GM21515 (cell line): ENCODE measurements around the gene ZNF106.

ENCODE experiments used
- ATAC-seq: cut with Tn5 transposase; IDR thresholded peaks from one replicate; pipeline ENCODE4 v1.9.1; 2021; ENCODE audit not compliant: unreplicated experiment

The ZNF106 gene

GRCh38 chr15:42490671-42491538 is at the start of gene ZNF106:
Gene ZNF106, minus strand, starts transcription at chr15:42491141. Its CDS starts 18,852 bp downstream, at chr15:42472289.
- peak; percentile 38 for ATAC-seq

GRCh38 chr15:42533246-42533645 is 42.3 kb upstream of the ZNF106 start:
- ATAC-seq: no peak

GRCh38 chr15:42528970-42529369 is 38.0 kb upstream of the ZNF106 start:
- ATAC-seq: no peak

GRCh38 chr15:42523331-42523730 is 32.4 kb upstream of the ZNF106 start:
- no peak for ATAC-seq

GRCh38 chr15:42511007-42511391 is 20.1 kb upstream of the ZNF106 start:
- ATAC-seq: no peak

GRCh38 chr15:42510258-42511006 is 19.5 kb upstream of the ZNF106 start:
- no peak for ATAC-seq

- no peak for ATAC-seq
These were observed 17.3 kb upstream of the ZNF106 start for GRCh38 chr15:42508263-42508690.

DNA sequence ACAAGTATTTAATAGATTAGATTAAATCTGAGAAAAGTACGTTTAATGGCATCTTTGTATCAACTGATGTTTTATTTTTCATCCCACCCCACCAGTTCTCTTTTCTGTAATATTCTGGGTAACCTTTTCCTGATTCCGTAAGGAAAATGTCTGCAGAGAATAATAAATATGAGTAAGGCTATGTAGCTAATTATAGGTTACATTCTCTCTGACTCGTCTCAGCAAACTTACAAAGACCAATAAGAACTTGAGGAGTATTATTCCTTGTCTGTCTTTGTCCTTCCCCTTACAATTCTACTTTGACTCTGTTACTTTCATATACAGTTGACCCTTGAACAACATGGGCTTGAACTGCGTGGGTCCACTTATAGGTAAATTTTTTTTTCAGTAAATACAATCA is 16.6 kb upstream of the ZNF106 start:
- no peak for ATAC-seq

GRCh38 chr15:42504631-42505030 is 13.7 kb upstream of the ZNF106 start:
- no peak for ATAC-seq

- ATAC-seq: no peak
These were observed 12.9 kb upstream of the ZNF106 start for GRCh38 chr15:42503825-42504224.

DNA sequence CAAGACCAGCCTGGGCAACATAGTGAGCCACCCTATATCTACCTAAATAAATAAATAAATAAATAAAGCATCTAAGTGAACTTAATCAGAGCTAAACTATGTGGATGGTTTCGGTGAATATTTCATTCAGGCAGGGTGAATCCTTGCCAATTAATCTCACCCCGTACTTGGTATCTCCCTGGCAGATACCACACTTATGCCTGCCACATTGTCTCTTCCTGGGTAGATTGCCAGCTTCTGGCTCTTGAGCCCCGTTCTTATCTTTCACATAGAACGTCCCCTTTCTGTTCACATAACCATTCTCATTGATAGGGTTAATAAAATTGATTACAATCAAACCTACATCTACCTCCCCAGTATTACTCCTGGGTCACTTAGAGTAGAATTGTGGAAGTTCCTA is 11.5 kb upstream of the ZNF106 start:
- ATAC-seq: no peak

DNA sequence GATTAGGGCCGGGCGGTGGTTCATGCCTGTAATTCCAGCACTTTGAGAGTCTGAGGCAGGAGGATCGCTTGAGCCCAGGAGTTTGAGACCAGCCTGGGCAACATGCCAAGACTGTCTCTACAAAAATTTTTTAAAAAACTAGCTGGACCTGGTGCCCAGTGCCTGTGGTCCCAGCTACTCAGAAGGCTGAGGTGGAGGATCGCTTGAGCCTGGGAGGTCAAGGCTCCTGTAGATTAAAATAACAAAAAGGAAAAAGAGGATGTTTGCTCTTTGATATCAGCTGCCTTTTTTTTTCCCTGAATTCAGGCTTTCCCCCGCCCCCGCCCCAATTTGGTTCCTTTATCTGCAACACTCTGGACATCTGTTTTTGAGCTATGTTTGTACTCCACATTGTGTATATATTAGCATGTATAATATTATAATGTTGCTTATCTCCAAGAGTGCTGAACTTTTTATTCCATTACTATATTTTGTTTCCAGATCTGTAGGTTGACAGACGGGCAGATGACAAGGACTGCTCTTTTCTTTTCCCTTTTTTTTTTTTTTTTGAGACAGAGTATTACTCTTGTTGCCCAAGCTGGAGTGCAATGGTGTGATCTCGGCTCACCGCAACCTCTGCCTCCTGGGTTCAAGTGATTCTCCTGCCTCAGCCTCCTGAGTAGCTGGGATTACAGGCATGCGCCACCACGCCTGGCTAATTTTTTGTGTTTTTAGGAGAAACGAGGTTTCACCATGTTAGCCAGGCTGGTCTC is 9.1 kb upstream of the ZNF106 start:
- ATAC-seq: no peak

DNA sequence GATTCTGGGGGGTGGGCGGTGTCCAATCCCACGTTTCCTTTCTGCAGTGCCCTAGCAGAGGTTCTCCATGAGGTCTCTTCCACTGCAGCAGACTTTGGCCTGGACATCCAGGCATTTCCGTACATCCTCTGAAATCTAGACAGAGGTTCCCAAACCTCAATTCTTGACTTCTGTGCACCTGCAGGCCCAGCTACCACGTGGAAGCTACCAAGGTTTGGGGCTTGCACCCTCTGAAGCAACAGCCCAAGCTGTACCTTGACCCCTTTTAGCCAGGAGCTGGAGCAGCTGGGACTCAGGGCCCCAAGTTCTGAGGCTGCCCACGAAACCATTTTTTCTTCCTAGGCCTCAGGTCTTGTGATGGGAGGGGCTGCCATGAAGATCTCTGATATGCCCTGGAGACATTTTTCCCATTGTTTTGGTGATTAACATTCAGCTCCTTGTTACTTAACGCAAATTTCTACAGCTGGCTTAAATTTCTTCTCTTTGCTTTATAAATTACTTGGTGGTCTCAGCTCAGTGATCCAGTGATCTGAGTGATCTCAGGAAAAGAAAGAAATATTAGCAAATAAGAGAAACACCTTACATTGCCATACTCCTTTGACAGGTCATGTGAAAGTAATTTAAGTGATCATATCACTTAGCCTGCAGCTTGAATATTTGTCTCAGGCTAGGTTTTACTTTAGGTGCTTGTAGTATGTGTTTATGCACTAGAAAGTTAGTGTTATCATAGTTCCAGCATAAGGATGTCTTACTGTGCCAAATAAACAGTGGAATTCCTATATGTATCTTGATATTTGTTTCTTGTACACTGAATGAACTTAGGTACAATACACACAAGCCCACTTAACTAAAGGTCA is 7.5 kb upstream of the ZNF106 start:
- ATAC-seq: no peak

GRCh38 chr15:42495361-42496212 is 4.6 kb upstream of the ZNF106 start, which contains the start of gene SNAP23:
Gene SNAP23, plus strand, starts transcription at chr15:42495634. Its CDS starts 16,213 bp downstream, at chr15:42511847.
- ATAC-seq: peak; percentile 66

DNA sequence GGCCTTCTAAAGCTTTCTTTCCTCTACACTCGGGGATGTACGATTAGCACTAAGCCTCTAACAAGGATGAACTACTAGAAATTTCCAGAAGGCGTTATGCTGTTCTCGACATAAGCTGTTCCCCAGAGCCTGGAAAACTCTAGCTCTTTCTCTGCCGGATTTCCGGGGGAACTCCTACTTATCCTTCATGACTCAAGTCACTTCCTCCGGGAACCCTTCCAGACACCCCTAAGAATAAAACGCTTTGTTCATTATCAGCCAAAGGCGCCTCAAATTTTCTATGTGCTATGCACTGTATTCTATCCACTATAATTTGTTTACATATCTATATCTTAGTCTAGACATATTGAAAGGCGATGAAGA is 4.0 kb upstream of the ZNF106 start:
- no peak for ATAC-seq

DNA sequence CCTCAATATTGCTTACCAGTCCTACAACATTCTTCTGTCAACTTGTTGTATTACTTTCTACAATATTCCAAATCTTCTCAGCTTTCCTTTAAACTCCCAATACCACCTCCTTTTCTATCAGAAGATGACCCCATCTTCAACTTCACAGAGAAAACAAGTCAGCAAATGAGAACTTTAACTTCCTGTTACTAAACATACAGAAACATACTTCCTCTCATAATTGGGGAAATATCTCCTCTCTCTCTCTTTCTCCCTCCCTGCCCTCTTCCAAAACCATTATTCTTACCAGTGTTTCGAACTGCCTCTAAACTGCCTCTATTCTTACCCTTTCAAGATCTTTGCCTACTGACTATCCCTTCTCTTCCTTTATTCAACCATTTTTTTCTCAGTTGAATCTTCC is 2.7 kb upstream of the ZNF106 start:
- no peak for ATAC-seq

DNA sequence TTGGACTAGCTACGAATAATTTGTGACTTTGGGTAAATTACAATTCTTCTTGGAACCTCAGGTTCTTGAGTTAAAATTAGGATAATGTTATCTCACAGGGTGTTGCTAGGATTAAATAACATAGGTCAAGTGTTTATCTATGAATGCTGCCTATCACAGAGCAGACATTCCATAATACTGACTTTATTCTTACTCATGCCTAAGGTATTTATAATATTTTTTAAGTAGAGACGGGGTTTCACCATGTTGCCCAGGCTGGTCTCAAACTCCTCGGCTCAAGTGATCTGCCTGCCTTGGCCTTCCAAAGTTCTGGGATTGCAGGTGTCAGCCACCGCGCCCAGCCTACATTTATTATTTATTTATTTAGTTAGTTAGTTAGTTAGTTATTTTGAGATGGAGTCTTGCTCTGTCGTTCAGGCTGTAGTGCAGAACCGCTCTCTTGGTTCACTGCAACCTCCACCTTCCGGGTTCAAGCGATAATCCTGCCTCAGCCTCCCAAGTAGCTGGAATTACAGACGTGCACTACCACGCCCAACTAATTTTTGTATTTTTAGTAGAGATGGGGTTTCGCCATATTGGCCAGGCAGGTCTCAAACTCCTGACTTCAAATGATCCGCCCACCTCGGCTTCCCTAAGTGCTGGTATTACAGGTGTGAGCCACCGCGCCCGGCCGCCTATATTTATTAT is 741 bp upstream of the ZNF106 start:
- ATAC-seq: no peak

- no peak for ATAC-seq
These were observed 660 bp downstream of the ZNF106 start for GRCh38 chr15:42490291-42490670.

DNA sequence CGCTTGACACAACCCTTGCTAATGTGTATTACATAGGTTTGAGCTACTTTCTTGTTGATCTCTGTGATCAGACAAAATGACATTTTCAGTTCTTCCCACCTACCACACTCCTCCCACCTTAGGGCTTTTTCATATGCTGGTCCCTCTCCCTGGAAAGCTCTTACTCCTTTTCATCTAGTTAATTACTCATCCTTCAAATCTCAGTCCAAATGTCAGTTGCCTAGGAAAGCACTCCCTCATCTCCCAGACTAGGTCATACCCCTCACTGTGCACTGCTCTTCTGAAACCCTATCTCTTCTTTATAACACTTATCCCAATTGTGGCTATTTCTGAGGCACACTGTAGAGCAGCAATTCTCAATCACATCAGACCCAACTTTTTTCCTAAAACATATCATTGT is 7.3 kb downstream of the ZNF106 start:
- no peak for ATAC-seq
